Endodermal cell (in vitro differentiated cells): ENCODE results near the gene PSMC3IP. TPM values are rescaled to one million over a fixed set of nuclear protein-coding genes. Genes with fewer than 3 reads are reported as not detected.

Experiments used
- DNase-seq: peaks from one replicate; pipeline ENCODE4 v3.0.0-alpha.2; 2017
- H3K27ac ChIP-seq: 2 replicates; pipeline ENCODE4 v1.5.1; 2013; ENCODE audit warnings: mild to moderate bottlenecking, low read depth, low read length, moderate library complexity
- H3K27me3 ChIP-seq: 2 replicates; pipeline ENCODE4 v1.6.1; 2013; ENCODE audit warnings: mild to moderate bottlenecking, low read length, moderate library complexity; ENCODE audit not compliant: insufficient read depth, control insufficient read depth, poor library complexity, severe bottlenecking
- H3K36me3 ChIP-seq: 2 replicates; pipeline ENCODE4 v1.7.0; 2013; ENCODE audit warnings: mild to moderate bottlenecking, low read length, moderate library complexity; ENCODE audit not compliant: control insufficient read depth, insufficient read depth
- H3K4me1 ChIP-seq: one replicate; pipeline ENCODE4 v1.7.0; 2013; ENCODE audit warnings: low read length; ENCODE audit not compliant: control insufficient read depth, insufficient read depth
- H3K4me3 ChIP-seq: 2 replicates; pipeline ENCODE4 v1.5.1; 2013; ENCODE audit warnings: mild to moderate bottlenecking, low read length, moderate library complexity
- H3K9ac ChIP-seq: 2 replicates; pipeline ENCODE4 v1.6.1; 2013; ENCODE audit warnings: mild to moderate bottlenecking, low read length, moderate library complexity; ENCODE audit not compliant: poor library complexity, severe bottlenecking; ENCODE audit errors: extremely low read depth
- H3K9me3 ChIP-seq: 2 replicates; pipeline ENCODE4 v1.6.1; 2013; ENCODE audit warnings: mild to moderate bottlenecking, low read length, moderate library complexity; ENCODE audit not compliant: control insufficient read depth
- H3K27ac Mint-ChIP-seq: 2 replicates; pipeline ENCODE4 v1.8.0; 2020; ENCODE audit warnings: mixed read lengths
- H3K27me3 Mint-ChIP-seq: 2 replicates; pipeline ENCODE4 v1.8.0; 2021; ENCODE audit warnings: mild to moderate bottlenecking, mixed read lengths; ENCODE audit not compliant: insufficient read depth
- H3K36me3 Mint-ChIP-seq: 2 replicates; pipeline ENCODE4 v1.8.0; 2020; ENCODE audit warnings: low read depth, mixed read lengths
- H3K4me1 Mint-ChIP-seq: 2 replicates; pipeline ENCODE4 v1.8.0; 2020; ENCODE audit warnings: mixed read lengths
- H3K4me3 Mint-ChIP-seq: 2 replicates; pipeline ENCODE4 v1.8.0; 2020; ENCODE audit warnings: mild to moderate bottlenecking, moderate library complexity, mixed read lengths
- H3K9me3 Mint-ChIP-seq: 2 replicates; pipeline ENCODE4 v1.8.0; 2020; ENCODE audit warnings: mild to moderate bottlenecking, mixed read lengths
- CTCF ChIP-seq: fragments of 200-600 bp; sonication (generic); conservative IDR thresholded peaks from 2 replicates; pipeline ENCODE4 v1.5.0; 2021; ENCODE audit warnings: antibody characterized with exemption, mild to moderate bottlenecking
- WGBS, 2 experiments: methylation state at CpG; one replicate each; pipeline versions ENCODE4 v1.1.5 to v1.1.7; 2013; ENCODE audit warnings: missing lambda C conversion rate in 2 of 2, mixed read lengths in 1 of 2; ENCODE audit not compliant: insufficient coverage in 1 of 2, insufficient read length in 1 of 2; 5-methylcytosine and 5-hydroxymethylcytosine counted together
- total RNA-seq, 2 donors: library from RNA; stranded (reverse); fragmentation: NEBNext Ultra II Directional in 1 of 2; extraction: Animal tissue kit (Norgen Biotek cat#: 25700) in 1 of 2; gene quantifications; 2 replicates in 1 of 2; 3 replicates in 1 of 2; pipeline ENCODE4 v1.2.1, GENCODE V29; 2021

Gene PSMC3IP
- total RNA-seq, 2 donors from 2014 or later: 27.8 to 38.6 TPM

DNA sequence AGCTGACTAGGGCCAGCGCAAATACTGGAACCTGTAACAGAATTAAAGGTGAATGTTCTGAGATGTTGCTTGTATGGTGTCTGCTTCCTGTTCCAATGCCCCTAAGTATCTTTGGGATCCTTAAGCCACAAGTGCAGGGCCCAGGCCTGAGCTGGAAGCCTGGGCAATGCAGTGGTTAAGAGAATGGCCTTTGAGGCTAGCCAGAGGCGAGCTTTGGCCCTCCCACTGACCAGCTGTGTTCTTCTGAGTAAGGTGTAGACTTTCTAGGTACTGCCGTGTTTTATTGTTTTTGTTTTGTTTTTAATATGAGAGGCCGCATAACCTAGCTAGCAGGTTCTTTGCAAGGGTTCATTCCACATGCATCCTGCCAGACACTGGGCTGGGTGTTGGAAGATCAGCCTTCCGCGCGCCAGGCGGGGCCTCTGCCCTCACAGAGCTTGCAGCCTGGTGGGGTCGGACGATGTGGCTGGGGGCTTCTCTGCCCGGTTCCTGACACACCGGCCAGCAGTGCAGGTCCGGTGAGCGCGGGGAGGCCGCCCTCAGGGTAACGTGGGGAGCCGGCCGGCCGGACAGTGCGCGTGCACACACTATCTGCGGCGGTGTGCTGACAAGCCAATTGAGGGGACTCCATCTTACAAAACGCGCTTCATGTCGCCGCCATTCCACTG, 11.2 kb downstream of the PSMC3IP start:
- H3K27ac Mint-ChIP-seq: peak overlapping the region; percentile 94
- Histone ChIP-seq H3K36me3 (peaks cover 60% of the 10 kb centered on the region), H3K4me3 (peak overlapping the region; percentile 94), H3K27ac (peak overlapping the region; percentile 78), H3K27me3 (no peaks in the 10 kb centered on the region), H3K4me1 (peaks cover 4% of the 10 kb centered on the region), H3K9me3 (no peaks in the 10 kb centered on the region), H3K9ac (no peak overlapping the region)
- peak overlapping the region; percentile 86 for H3K4me3 Mint-ChIP-seq
- peaks cover 36% of the 10 kb centered on the region for H3K36me3 Mint-ChIP-seq
- no peak for DNase-seq
- no peak for TF ChIP-seq CTCF
- H3K27me3 Mint-ChIP-seq: no peaks in the 10 kb centered on the region
- WGBS, 2 experiments: 59 to 66% methylated on average over 17 to 28 of the region's 28 CpGs
- peaks cover 16% of the 10 kb centered on the region for H3K4me1 Mint-ChIP-seq
- no peaks in the 10 kb centered on the region for H3K9me3 Mint-ChIP-seq

- H3K27me3 ChIP-seq: no peaks in the 10 kb centered on the region
- H3K36me3 Mint-ChIP-seq: peaks cover 31% of the 10 kb centered on the region
- no peak for TF ChIP-seq CTCF
- H3K9ac ChIP-seq: no peak overlapping the region
- no peak overlapping the region for H3K27ac ChIP-seq
- H3K4me1 ChIP-seq: peaks cover 4% of the 10 kb centered on the region
- H3K36me3 ChIP-seq: peaks cover 55% of the 10 kb centered on the region
- no peaks in the 10 kb centered on the region for H3K9me3 ChIP-seq
- 90 to 96% methylated on average over 9 to 16 of the region's 16 CpGs for WGBS, 2 experiments
- peak overlapping the region; percentile 94 for H3K27ac Mint-ChIP-seq
- H3K4me3 Mint-ChIP-seq: peak overlapping the region; percentile 86
- H3K9me3 Mint-ChIP-seq: no peaks in the 10 kb centered on the region
- H3K4me1 Mint-ChIP-seq: peaks cover 18% of the 10 kb centered on the region
- DNase-seq: no peak
- no peak overlapping the region for H3K4me3 ChIP-seq
- H3K27me3 Mint-ChIP-seq: no peaks in the 10 kb centered on the region
Observed at GRCh38 chr17:42565523-42566214, 11.9 kb downstream of the PSMC3IP start.

DNA sequence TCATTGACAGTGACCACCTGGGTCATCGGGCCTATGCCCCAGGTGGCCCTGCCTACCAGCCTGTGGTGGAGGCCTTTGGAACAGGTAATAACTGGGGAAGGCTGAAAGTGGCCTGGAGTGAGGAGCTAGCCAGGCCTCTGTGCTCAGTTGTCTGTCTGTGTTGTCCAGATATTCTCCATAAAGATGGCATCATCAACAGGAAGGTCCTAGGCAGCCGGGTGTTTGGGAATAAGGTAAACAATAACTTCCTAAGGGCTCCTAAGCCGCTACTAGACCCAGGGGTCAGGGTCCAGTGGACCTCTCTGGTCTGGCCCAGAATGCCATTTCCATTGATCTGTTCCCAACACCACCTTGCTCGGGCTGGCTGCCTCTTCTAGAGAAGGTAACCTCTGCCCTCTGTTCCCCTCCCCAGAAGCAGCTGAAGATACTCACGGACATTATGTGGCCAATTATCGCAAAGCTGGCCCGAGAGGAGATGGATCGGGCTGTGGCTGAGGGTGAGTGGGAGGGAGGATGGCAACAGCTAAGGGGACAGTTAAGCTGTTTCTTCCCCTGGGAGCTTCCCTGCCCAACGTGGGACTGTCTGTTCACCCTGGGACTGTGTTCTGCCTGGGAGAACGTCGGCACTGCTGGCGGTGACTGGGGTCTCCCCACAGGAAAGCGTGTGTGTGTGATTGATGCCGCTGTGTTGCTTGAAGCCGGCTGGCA, 12.6 kb downstream of the PSMC3IP start:
- H3K4me3 ChIP-seq: no peak overlapping the region

More for the DNA sequence above, 12.6 kb downstream of the PSMC3IP start:
- H3K27ac Mint-ChIP-seq: no peak overlapping the region
- peaks cover 25% of the 10 kb centered on the region for H3K36me3 Mint-ChIP-seq
- H3K9me3 Mint-ChIP-seq: no peaks in the 10 kb centered on the region
- no peak overlapping the region for H3K4me3 Mint-ChIP-seq
- Histone ChIP-seq H3K9me3 (no peaks in the 10 kb centered on the region), H3K27ac (no peak overlapping the region), H3K9ac (no peak overlapping the region), H3K4me1 (peaks cover 4% of the 10 kb centered on the region), H3K27me3 (no peaks in the 10 kb centered on the region), H3K36me3 (peaks cover 48% of the 10 kb centered on the region)
- WGBS, 2 experiments: 95% methylated on average over 6 to 15 of the region's 15 CpGs
- H3K27me3 Mint-ChIP-seq: no peaks in the 10 kb centered on the region
- no peak for TF ChIP-seq CTCF
- H3K4me1 Mint-ChIP-seq: peaks cover 22% of the 10 kb centered on the region
- DNase-seq: no peak
